GM21423 (cell line): ENCODE data around the gene CSNK1G1.
"Not testable (repeated sequence)": the region's sequence is repeated elsewhere in the genome, so short reads cannot be mapped to it uniquely, and the experiment has no call there.

Experiments
- ATAC-seq: cut with Tn5 transposase; IDR thresholded peaks from one replicate; pipeline ENCODE4 v1.9.1; 2021; ENCODE audit warnings: mild to moderate bottlenecking, moderate library complexity; ENCODE audit not compliant: unreplicated experiment

CSNK1G1 gene

GRCh38 chr15:64351265-64351664 lies 4.7 kb downstream of the CSNK1G1 start:
- ATAC-seq: no peak

GRCh38 chr15:64349375-64349774 lies 6.6 kb downstream of the CSNK1G1 start:
- ATAC-seq: no peak

- no peak for ATAC-seq
These were observed 7.5 kb downstream of the CSNK1G1 start for GRCh38 chr15:64348455-64348854.

GRCh38 chr15:64346242-64346641 lies 9.7 kb downstream of the CSNK1G1 start:
- ATAC-seq: not testable (repeated sequence)

- ATAC-seq: no peak
These were observed 11.2 kb downstream of the CSNK1G1 start for GRCh38 chr15:64344651-64345294.

GRCh38 chr15:64343841-64344240 lies 12.1 kb downstream of the CSNK1G1 start:
- ATAC-seq: no peak

GRCh38 chr15:64343222-64343621 lies 12.8 kb downstream of the CSNK1G1 start:
- no peak for ATAC-seq

GRCh38 chr15:64341961-64342360 lies 14.0 kb downstream of the CSNK1G1 start:
- no peak for ATAC-seq

- ATAC-seq: no peak
These were observed 15.6 kb downstream of the CSNK1G1 start for GRCh38 chr15:64340355-64340754.

- ATAC-seq: no peak
These were observed 18.2 kb downstream of the CSNK1G1 start for GRCh38 chr15:64337761-64338160.

- ATAC-seq: no peak
These were observed 21.7 kb downstream of the CSNK1G1 start for GRCh38 chr15:64333986-64334929.

GRCh38 chr15:64333516-64333915 lies 22.5 kb downstream of the CSNK1G1 start:
- no peak for ATAC-seq

GRCh38 chr15:64331668-64332067 lies 24.3 kb downstream of the CSNK1G1 start:
- not testable (repeated sequence) for ATAC-seq

GRCh38 chr15:64326975-64327374 lies 29.0 kb downstream of the CSNK1G1 start:
- not testable (repeated sequence) for ATAC-seq

- ATAC-seq: not testable (repeated sequence)
These were observed 29.5 kb downstream of the CSNK1G1 start for GRCh38 chr15:64326458-64326857.

GRCh38 chr15:64324165-64324877 lies 31.7 kb downstream of the CSNK1G1 start:
- no peak for ATAC-seq

GRCh38 chr15:64315216-64315615 lies 40.8 kb downstream of the CSNK1G1 start:
- ATAC-seq: no peak

GRCh38 chr15:64314456-64314855 lies 41.5 kb downstream of the CSNK1G1 start:
- no peak for ATAC-seq

GRCh38 chr15:64311566-64311965 lies 44.4 kb downstream of the CSNK1G1 start:
- no peak for ATAC-seq

- ATAC-seq: no peak
These were observed 45.9 kb downstream of the CSNK1G1 start for GRCh38 chr15:64310036-64310435.

- no peak for ATAC-seq
These were observed 50.7 kb downstream of the CSNK1G1 start for GRCh38 chr15:64305261-64305660.
